GM12865 (cell line): Measurements from ENCODE around the gene WWC1.
A peak's percentile ranks its signal among the peaks of the same experiment; 100 is the strongest.

Experiments used
- DNase-seq: peaks from one replicate; pipeline ENCODE4 v3.0.0; 2010; ENCODE audit warnings: low read depth
- H3K4me3 ChIP-seq: 2 replicates; pipeline ENCODE4 v1.5.1; 2011; ENCODE audit warnings: mild to moderate bottlenecking, low read depth, low read length, control low read depth
- TF ChIP-seq, protein P1 (sequence below): IDR thresholded peaks from 2 replicates; pipeline ENCODE4 v1.5.1; 2011; ENCODE audit warnings: low read length, control low read depth, low read depth, inconsistent platforms; ENCODE audit not compliant: insufficient read depth; ENCODE audit errors: missing control alignments

WWC1 gene

DNA sequence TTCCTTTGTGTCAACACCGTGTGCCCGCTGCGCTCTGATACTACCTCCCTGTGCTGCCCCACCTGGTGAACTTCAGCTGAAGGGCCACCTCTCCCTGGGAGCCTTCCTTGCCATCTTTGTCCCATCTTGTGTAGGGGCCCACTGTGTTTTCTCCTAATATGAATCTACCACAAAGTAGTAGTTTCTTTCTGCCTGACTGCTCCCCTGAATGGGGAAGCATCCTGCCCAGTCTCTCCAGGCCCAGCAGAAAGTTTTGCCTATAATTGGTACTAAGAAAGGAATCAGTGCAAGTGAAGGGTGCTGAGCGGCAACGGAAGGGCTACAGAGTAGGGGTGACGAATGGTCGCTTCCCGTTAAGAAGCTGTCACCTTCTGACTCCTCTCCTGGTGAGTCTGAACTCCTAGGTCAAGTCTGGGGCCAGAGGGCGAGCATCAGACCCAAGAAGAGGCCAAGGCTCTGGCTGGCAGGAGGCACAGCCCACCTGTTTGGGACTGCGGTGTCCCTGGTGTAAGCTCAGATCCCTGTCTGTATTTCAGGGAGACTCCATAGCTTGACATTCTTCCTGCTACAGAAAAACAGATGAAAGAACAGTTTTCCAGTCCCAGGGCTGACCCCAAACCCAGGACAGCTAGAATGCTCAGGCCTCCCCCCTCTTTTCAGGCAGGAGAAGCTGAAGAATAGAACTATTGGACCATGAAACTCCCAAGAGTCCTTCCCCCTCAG, 24.1 kb downstream of the WWC1 start:
- TF ChIP-seq, protein P1, sequence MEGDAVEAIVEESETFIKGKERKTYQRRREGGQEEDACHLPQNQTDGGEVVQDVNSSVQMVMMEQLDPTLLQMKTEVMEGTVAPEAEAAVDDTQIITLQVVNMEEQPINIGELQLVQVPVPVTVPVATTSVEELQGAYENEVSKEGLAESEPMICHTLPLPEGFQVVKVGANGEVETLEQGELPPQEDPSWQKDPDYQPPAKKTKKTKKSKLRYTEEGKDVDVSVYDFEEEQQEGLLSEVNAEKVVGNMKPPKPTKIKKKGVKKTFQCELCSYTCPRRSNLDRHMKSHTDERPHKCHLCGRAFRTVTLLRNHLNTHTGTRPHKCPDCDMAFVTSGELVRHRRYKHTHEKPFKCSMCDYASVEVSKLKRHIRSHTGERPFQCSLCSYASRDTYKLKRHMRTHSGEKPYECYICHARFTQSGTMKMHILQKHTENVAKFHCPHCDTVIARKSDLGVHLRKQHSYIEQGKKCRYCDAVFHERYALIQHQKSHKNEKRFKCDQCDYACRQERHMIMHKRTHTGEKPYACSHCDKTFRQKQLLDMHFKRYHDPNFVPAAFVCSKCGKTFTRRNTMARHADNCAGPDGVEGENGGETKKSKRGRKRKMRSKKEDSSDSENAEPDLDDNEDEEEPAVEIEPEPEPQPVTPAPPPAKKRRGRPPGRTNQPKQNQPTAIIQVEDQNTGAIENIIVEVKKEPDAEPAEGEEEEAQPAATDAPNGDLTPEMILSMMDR: no peak
- DNase-seq: no peak
- H3K4me3 ChIP-seq: no peak overlapping the region

DNA sequence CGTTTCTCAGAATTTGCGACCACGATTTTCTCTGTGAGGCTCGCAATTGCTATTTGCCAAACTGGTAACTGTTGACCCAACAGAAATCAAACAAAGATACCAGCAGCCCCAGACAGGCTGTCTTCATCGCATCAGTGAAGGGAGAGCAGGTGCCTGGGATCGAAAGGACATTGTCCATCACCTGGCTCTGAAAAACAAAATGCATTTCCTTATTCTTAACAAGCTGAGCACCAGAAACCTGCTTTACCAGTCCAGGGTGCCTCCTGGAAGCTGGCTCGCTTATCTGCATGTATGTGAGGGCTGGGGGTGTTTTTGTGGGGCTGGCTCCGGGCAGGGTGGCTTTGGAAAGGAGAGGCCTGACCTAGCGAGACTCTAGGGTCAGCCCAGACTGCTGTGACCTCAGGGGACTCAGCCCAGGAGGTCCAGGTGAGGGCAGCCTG, 24.7 kb downstream of the WWC1 start:
- H3K4me3 ChIP-seq: no peak overlapping the region
- no peak for DNase-seq
- TF ChIP-seq, protein P1: no peak

DNA sequence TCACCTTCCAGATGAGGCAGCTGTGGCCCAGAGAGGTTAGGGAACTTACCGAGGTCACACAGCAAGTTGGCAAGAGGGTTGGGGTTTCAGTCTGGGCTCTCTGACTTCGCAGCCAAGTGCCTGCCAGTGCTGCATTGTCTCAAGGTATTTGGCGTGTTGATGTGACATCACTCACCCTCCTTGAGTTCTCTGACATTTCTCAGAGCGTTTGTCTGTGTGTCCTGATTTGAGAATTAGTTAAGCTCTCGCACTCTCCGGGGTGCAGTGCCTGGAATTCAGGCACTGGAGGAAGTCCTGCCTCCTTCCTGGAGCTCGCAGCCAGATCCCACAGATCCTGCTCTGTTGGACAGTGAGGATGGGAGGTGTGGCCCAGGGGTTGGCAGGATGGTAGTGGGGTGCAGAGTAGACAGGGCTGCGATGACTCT, 25.7 kb downstream of the WWC1 start:
- TF ChIP-seq, protein P1: no peak
- DNase-seq: no peak
- no peak overlapping the region for H3K4me3 ChIP-seq

DNA sequence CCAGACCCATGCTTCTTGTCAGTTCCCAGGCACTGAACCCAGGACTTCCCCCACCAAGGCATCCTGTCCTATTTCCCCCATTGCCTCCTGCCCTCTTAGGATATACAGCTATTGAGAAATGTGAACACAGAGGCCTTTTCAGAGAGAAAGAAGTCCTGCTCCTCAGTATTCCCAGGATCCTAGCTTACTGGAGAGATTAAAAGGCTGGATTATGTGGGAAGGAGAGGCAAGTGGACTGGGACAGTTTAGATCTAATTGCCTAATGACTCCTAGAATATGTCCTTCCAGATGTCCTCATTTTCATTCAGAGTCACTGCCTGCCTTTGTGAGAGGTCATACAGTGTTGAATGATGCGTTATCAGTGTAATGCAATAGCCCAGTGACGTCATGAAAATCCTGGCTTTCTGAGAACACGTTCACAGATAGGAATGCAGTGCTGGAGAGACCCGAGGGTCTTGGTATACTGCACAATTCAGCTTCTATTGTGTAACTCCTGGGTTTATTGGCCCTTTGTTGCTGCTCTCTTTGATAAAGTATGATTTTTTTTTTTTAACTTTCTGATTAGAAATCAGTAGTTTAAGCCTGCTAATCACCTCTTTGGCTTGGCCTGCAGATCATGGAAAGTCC, 26.2 kb downstream of the WWC1 start:
- TF ChIP-seq, protein P1: no peak
- DNase-seq: no peak
- H3K4me3 ChIP-seq: no peak overlapping the region

DNA sequence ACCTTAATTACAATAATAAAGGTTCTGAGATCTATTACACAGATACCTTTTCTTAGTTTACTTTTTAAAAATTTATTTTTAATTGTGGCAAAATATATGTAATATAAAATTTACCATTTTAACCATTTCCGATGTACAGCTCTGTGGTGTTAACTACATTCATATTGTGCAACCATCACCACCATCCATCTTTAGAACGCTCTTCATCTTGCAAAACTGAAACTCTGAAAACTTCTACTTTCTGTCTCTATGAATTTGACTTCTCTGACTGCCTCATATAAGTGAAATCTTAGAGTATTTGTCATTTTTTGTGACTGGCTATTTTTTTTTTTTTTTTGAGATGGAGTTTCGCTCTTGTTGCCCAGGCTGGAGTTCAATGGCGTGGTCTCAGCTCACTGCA, 26.8 kb downstream of the WWC1 start:
- DNase-seq: peak; percentile 54
- no peak overlapping the region for H3K4me3 ChIP-seq
- TF ChIP-seq, protein P1: no peak

DNA sequence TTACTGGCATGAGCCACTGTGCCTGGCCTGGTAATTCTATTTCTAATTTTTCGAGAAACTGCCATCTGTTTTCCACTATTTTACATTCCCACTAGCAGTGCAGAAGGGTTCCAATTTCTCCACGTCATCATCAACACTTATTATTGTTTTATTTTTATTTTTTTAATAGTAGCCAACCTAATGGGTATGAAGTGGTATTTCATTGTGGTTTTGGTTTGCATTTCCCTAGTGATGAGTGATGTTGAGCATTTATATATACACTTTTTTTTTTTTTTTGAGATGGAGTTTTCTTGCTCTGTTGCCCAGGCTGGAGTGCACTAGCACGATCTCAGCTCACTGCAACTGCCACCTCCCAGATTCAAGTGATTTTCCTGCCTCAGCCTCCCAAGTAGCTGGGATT, 28.3 kb downstream of the WWC1 start:
- TF ChIP-seq, protein P1: no peak
- DNase-seq: no peak

DNA sequence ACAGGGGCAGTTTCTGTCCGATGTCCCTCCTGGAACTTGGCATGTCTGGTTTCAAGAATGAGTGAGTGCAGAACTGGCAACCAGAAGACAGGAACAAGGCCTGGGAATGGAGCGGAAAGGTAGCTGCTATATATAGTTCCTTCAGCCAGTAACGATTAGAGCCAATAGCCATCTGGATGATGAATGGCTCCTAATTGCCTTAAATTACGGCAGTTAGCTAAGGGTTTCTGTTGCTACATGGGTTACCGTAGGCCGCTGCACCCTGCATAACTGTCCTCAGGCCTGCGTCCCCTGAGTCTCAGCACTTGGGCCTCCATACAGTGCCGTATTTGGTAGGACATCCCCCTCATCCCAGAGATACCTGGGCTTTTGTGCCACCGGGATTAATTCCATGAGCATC, 29.4 kb downstream of the WWC1 start:
- no peak for DNase-seq
- no peak overlapping the region for H3K4me3 ChIP-seq
- TF ChIP-seq, protein P1: no peak

More for the DNA sequence above, 28.3 kb downstream of the WWC1 start:
- no peak overlapping the region for H3K4me3 ChIP-seq
